ENCODE data around the gene ZNF469. TPM values are rescaled to one million over a fixed set of nuclear protein-coding genes. Genes with fewer than 3 reads are reported as not detected.

The ZNF469 gene
- total and polyA plus RNA-seq, 9 of the 15 experiments (the other 6 are each of a cell fraction or from before 2014, with no cell fraction given): 0.01 to 0.04 TPM; not detected in 7

GRCh38 chr16:88366704-88367047 is 16.1 kb upstream of the ZNF469 start (continued):
- TF ChIP-seq ZNF165 (CRISPR knock-in tag; IDR thresholded peaks at IDR 0.05; ENCODE audit: borderline replicate concordance) (no peak), KHSRP (IDR thresholded peaks at IDR 0.05) (no peak), HDAC3 (IDR thresholded peaks at IDR 0.05; ENCODE audit: borderline replicate concordance, partially characterized antibody) (no peak), CBX5 (IDR thresholded peaks at IDR 0.05; ENCODE audit: borderline replicate concordance, low read depth) (no peak), POLR2G (IDR thresholded peaks at IDR 0.05; ENCODE audit: low read depth, low read length) (no peak), USF2 (CRISPR knock-in tag; IDR thresholded peaks at IDR 0.05) (no peak), MECOM (CRISPR knock-in tag; IDR thresholded peaks at IDR 0.05) (no peak), RAD51 (IDR thresholded peaks at IDR 0.05; ENCODE audit: borderline replicate concordance, low read depth) (no peak), ZNF217 (CRISPR knock-in tag; IDR thresholded peaks at IDR 0.05) (no peak), ZNF75A (CRISPR knock-in tag; IDR thresholded peaks at IDR 0.05) (no peak), SREBF2 (CRISPR knock-in tag; IDR thresholded peaks at IDR 0.05) (no peak), NELFE (IDR thresholded peaks at IDR 0.05; ENCODE audit: insufficient read depth, insufficient read length) (no peak), CBX3 (IDR thresholded peaks at IDR 0.05; ENCODE audit: borderline replicate concordance in 1 of 2, low read length in 2 of 2) (no peak), ZNF347 (CRISPR knock-in tag; IDR thresholded peaks at IDR 0.05; ENCODE audit: low read depth) (no peak), DACH1 (IDR thresholded peaks at IDR 0.05; ENCODE audit: partially characterized antibody) (no peak)
- TF ChIP-seq, protein P1, sequence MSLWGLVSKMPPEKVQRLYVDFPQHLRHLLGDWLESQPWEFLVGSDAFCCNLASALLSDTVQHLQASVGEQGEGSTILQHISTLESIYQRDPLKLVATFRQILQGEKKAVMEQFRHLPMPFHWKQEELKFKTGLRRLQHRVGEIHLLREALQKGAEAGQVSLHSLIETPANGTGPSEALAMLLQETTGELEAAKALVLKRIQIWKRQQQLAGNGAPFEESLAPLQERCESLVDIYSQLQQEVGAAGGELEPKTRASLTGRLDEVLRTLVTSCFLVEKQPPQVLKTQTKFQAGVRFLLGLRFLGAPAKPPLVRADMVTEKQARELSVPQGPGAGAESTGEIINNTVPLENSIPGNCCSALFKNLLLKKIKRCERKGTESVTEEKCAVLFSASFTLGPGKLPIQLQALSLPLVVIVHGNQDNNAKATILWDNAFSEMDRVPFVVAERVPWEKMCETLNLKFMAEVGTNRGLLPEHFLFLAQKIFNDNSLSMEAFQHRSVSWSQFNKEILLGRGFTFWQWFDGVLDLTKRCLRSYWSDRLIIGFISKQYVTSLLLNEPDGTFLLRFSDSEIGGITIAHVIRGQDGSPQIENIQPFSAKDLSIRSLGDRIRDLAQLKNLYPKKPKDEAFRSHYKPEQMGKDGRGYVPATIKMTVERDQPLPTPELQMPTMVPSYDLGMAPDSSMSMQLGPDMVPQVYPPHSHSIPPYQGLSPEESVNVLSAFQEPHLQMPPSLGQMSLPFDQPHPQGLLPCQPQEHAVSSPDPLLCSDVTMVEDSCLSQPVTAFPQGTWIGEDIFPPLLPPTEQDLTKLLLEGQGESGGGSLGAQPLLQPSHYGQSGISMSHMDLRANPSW (CRISPR knock-in tag; IDR thresholded peaks at IDR 0.05): no peak
- TF ChIP-seq, protein P2, sequence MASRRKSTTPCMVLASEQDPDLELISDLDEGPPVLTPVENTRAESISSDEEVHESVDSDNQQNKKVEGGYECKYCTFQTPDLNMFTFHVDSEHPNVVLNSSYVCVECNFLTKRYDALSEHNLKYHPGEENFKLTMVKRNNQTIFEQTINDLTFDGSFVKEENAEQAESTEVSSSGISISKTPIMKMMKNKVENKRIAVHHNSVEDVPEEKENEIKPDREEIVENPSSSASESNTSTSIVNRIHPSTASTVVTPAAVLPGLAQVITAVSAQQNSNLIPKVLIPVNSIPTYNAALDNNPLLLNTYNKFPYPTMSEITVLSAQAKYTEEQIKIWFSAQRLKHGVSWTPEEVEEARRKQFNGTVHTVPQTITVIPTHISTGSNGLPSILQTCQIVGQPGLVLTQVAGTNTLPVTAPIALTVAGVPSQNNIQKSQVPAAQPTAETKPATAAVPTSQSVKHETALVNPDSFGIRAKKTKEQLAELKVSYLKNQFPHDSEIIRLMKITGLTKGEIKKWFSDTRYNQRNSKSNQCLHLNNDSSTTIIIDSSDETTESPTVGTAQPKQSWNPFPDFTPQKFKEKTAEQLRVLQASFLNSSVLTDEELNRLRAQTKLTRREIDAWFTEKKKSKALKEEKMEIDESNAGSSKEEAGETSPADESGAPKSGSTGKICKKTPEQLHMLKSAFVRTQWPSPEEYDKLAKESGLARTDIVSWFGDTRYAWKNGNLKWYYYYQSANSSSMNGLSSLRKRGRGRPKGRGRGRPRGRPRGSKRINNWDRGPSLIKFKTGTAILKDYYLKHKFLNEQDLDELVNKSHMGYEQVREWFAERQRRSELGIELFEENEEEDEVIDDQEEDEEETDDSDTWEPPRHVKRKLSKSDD (conservative IDR thresholded peaks at IDR 0.05; ENCODE audit: low read length): no peak
- TF ChIP-seq, protein P3, sequence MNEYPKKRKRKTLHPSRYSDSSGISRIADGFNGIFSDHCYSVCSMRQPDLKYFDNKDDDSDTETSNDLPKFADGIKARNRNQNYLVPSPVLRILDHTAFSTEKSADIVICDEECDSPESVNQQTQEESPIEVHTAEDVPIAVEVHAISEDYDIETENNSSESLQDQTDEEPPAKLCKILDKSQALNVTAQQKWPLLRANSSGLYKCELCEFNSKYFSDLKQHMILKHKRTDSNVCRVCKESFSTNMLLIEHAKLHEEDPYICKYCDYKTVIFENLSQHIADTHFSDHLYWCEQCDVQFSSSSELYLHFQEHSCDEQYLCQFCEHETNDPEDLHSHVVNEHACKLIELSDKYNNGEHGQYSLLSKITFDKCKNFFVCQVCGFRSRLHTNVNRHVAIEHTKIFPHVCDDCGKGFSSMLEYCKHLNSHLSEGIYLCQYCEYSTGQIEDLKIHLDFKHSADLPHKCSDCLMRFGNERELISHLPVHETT (CRISPR knock-in tag; conservative IDR thresholded peaks at IDR 0.05 in 1 of 2, IDR thresholded peaks at IDR 0.05 in 1 of 2): no peak
- TF ChIP-seq, protein P4, sequence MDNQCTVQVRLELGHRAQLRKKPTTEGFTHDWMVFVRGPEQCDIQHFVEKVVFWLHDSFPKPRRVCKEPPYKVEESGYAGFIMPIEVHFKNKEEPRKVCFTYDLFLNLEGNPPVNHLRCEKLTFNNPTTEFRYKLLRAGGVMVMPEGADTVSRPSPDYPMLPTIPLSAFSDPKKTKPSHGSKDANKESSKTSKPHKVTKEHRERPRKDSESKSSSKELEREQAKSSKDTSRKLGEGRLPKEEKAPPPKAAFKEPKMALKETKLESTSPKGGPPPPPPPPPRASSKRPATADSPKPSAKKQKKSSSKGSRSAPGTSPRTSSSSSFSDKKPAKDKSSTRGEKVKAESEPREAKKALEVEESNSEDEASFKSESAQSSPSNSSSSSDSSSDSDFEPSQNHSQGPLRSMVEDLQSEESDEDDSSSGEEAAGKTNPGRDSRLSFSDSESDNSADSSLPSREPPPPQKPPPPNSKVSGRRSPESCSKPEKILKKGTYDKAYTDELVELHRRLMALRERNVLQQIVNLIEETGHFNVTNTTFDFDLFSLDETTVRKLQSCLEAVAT (IDR thresholded peaks at IDR 0.05): 0 out of 4 replicates have a peak, but pooled peaks of 1 of the 2 experiments have one; percentile 0

All from K562 (cell line).